ENCODE data around the gene COX14.

- TF ChIP-seq YY1 (IDR thresholded peaks at IDR 0.05; ENCODE audit: low read depth, low read length) (no peak), TAF1 (IDR thresholded peaks at IDR 0.05; ENCODE audit: borderline replicate concordance, low read depth, low read length) (no peak), JUNB (IDR thresholded peaks at IDR 0.05) (no peak), TARDBP (IDR thresholded peaks at IDR 0.05; ENCODE audit: borderline replicate concordance) (no peak), POLR2A (IDR thresholded peaks at IDR 0.05; ENCODE audit: low read depth, low read length) (no peak), CTCF (IDR thresholded peaks at IDR 0.05 in 2 of 3, conservative IDR thresholded peaks at IDR 0.05 in 1 of 3; ENCODE audit: control insufficient read depth in 2 of 3, extremely low read depth in 1 of 3, insufficient read depth in 1 of 3, low read depth in 3 of 3, low read length in 3 of 3) (no peak), SP1 (IDR thresholded peaks at IDR 0.05; ENCODE audit: low read depth, low read length) (no peak), EED (IDR thresholded peaks at IDR 0.05; ENCODE audit: low read depth) (no peak), MXI1 (IDR thresholded peaks at IDR 0.05; ENCODE audit: low read depth, low read length) (no peak), PBX3 (IDR thresholded peaks at IDR 0.05; ENCODE audit: insufficient replicate concordance, low read depth, low read length) (no peak), CEBPB (IDR thresholded peaks at IDR 0.05; ENCODE audit: borderline replicate concordance in 1 of 2, low read depth in 2 of 2, low read length in 2 of 2) (no peak)
Observed at GRCh38 chr12:50085615-50086072, 26.4 kb upstream of the COX14 start.
